MM.1S (cell line): ENCODE results near the gene FBXW5.

Experiments
- DNase-seq: peaks from one replicate; pipeline ENCODE4 v3.0.0-alpha.2; 2015
- H2AFZ ChIP-seq: fragments of 300-600 bp; sonication (generic); 2 replicates; pipeline ENCODE4 v1.6.0; 2016; ENCODE audit warnings: antibody characterized with exemption, low read length
- H3F3A ChIP-seq: fragments of 300-600 bp; sonication (generic); 2 replicates; pipeline ENCODE4 v1.6.1; 2016; ENCODE audit warnings: mild to moderate bottlenecking, antibody characterized with exemption, low read length, moderate library complexity, mixed read lengths; ENCODE audit not compliant: insufficient read depth
- H3K27ac ChIP-seq: fragments of 300-600 bp; sonication (generic); 2 replicates; pipeline ENCODE4 v1.5.1; 2016; ENCODE audit warnings: mild to moderate bottlenecking, low read length
- H3K27me3 ChIP-seq: fragments of 300-600 bp; sonication (generic); replicated peaks from 2 replicates; pipeline ENCODE4 v1.6.0; 2016; ENCODE audit warnings: low read length; ENCODE audit not compliant: insufficient read depth
- H3K36me3 ChIP-seq: fragments of 300-600 bp; sonication (generic); replicated peaks from 2 replicates; pipeline ENCODE4 v1.6.1; 2016; ENCODE audit warnings: mild to moderate bottlenecking, low read length, mixed read lengths; ENCODE audit not compliant: insufficient read depth
- H3K4me1 ChIP-seq: fragments of 300-600 bp; sonication (generic); 2 replicates; pipeline ENCODE4 v1.6.1; 2016; ENCODE audit warnings: low read length, mixed read lengths
- H3K4me2 ChIP-seq: fragments of 300-600 bp; sonication (generic); 2 replicates; pipeline ENCODE4 v1.6.0; 2016; ENCODE audit warnings: low read depth, low read length
- H3K4me3 ChIP-seq: fragments of 300-600 bp; sonication (generic); 2 replicates; pipeline ENCODE4 v1.5.1; 2016; ENCODE audit warnings: low read length, mixed read lengths
- H3K79me2 ChIP-seq: fragments of 300-600 bp; sonication (generic); 2 replicates; pipeline ENCODE4 v1.6.1; 2016; ENCODE audit warnings: mixed run types, low read length, mixed read lengths
- H3K9ac ChIP-seq: fragments of 300-600 bp; sonication (generic); 2 replicates; pipeline ENCODE4 v1.6.1; 2016; ENCODE audit warnings: low read length, mixed read lengths
- H3K9me2 ChIP-seq: fragments of 300-600 bp; sonication (generic); replicated peaks from 2 replicates; pipeline ENCODE4 v1.6.1; 2016; ENCODE audit warnings: mild to moderate bottlenecking, low read length, mixed read lengths; ENCODE audit not compliant: insufficient read depth
- H3K9me3 ChIP-seq: fragments of 300-600 bp; sonication (generic); replicated peaks from 2 replicates; pipeline ENCODE4 v1.6.1; 2016; ENCODE audit warnings: mild to moderate bottlenecking, low read length, mixed read lengths; ENCODE audit not compliant: insufficient read depth
- H4K20me1 ChIP-seq: fragments of 300-600 bp; sonication (generic); 2 replicates; pipeline ENCODE4 v1.6.1; 2016; ENCODE audit warnings: mild to moderate bottlenecking, low read length, moderate library complexity, mixed read lengths; ENCODE audit not compliant: insufficient read depth
- EZH2 ChIP-seq: fragments of 300-600 bp; sonication (generic); optimal IDR thresholded peaks from 2 replicates; pipeline ENCODE3; 2017; ENCODE audit warnings: low read depth, mild to moderate bottlenecking, antibody characterized with exemption, low read length, mixed read lengths
- EZH2phosphoT487 ChIP-seq: fragments of 300-600 bp; sonication (generic); IDR thresholded peaks from 2 replicates; pipeline ENCODE4 v1.6.1; 2018; ENCODE audit warnings: antibody characterized with exemption, low read length
- TF ChIP-seq, protein P1 (sequence below): fragments of 300-600 bp; sonication (generic); IDR thresholded peaks from 2 replicates; pipeline ENCODE4 v1.5.1; 2016; ENCODE audit warnings: antibody characterized with exemption, low read length, mixed read lengths

The FBXW5 gene

DNA sequence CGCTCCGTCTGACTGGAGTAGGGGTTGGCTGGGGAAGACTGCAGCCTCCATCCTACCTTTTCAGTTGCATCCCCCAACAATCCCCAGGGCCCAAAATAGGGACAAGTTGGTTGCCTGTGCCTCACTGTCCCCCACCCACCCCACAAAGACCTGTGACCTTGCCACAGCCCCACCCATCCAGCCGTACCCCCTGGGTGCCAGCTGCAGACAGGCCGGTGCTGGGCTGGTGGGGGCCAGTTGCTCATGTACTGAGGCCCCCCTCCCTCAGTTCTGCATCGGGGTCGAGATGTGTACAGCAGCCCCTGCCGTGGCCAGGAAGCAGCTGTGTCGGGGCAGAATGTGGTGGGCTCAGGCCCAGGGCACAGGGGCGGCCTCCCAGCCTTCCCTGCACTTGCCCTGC lies 38.6 kb upstream of the FBXW5 start:
- no peak for DNase-seq
- Histone ChIP-seq H3F3A (no peaks in the 10 kb centered on the region), H3K9ac (no peak overlapping the region), H3K36me3 (no peaks in the 10 kb centered on the region), H4K20me1 (no peaks in the 10 kb centered on the region), H2AFZ (no peak overlapping the region), H3K9me2 (no peaks in the 10 kb centered on the region), H3K79me2 (no peaks in the 10 kb centered on the region), H3K27ac (no peak overlapping the region), H3K27me3 (peaks cover 85% of the 10 kb centered on the region), H3K4me1 (no peaks in the 10 kb centered on the region), H3K4me2 (no peak overlapping the region), H3K4me3 (no peak overlapping the region), H3K9me3 (no peaks in the 10 kb centered on the region)
- TF ChIP-seq, protein P1, sequence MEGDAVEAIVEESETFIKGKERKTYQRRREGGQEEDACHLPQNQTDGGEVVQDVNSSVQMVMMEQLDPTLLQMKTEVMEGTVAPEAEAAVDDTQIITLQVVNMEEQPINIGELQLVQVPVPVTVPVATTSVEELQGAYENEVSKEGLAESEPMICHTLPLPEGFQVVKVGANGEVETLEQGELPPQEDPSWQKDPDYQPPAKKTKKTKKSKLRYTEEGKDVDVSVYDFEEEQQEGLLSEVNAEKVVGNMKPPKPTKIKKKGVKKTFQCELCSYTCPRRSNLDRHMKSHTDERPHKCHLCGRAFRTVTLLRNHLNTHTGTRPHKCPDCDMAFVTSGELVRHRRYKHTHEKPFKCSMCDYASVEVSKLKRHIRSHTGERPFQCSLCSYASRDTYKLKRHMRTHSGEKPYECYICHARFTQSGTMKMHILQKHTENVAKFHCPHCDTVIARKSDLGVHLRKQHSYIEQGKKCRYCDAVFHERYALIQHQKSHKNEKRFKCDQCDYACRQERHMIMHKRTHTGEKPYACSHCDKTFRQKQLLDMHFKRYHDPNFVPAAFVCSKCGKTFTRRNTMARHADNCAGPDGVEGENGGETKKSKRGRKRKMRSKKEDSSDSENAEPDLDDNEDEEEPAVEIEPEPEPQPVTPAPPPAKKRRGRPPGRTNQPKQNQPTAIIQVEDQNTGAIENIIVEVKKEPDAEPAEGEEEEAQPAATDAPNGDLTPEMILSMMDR: no peak
- TF ChIP-seq EZH2 (no peak), EZH2phosphoT487 (no peak)

DNA sequence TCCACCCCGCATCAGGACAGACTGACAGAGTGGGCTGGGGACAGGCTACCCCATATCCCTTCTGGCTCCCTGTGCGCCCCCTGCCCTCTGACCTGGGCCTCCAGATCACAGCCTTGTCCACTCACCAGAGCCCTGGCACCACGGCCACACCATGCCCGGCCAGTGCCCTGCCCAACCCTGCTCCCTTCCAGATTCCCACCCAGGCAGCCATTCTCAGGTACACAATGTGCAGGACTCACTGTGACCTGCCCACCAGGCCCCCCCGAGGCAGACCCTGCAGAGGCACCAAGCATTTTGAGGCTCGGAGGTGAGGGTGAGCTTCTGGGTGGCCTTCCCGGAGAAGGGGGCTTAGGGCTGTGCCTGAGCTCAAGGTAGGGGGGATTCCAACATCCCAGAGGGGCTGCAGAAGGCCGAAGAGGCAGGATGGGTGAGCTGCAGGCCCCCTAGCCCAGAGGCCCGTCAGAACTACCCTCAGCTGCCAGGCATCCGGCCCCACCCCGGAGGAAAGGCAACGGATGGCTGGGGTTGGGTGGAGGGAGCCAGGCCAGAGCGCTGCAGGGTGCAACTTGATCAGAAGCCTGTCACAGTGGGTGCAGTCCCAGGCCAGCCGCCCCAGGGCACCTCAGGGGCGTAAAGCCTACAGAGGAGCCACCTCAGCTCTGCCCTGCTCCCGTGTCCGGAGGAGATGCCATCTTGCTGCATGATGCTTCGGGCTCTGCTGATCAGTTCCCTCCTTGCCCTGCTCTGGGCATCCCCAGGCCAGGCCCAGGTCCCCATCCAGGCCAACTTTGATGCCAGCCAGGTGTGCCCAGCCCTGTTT lies 37.9 kb upstream of the FBXW5 start, which contains the start of gene LCNL1:
LCNL1 (plus strand) TSS at position 762 of the 820 bp plus-strand sequence. CDS start 594 bp downstream, outside the sequence.
- H3K4me1 ChIP-seq: no peaks in the 10 kb centered on the region
- H3K36me3 ChIP-seq: no peaks in the 10 kb centered on the region
- H3K27ac ChIP-seq: no peak within 1 kb of the TSS
- no peaks in the 10 kb centered on the region for H3F3A ChIP-seq
- peaks cover 79% of the 10 kb centered on the region for H3K27me3 ChIP-seq
- TF ChIP-seq EZH2 (no peak), EZH2phosphoT487 (no peak)
- TF ChIP-seq, protein P1: no peak
- H3K9me3 ChIP-seq: no peaks in the 10 kb centered on the region
- DNase-seq: no peak
- H3K9me2 ChIP-seq: no peaks in the 10 kb centered on the region
- H4K20me1 ChIP-seq: no peaks in the 10 kb centered on the region
- no peaks in the 10 kb centered on the region for H3K79me2 ChIP-seq
- no peak within 1 kb of the TSS for H2AFZ ChIP-seq
- no peak within 1 kb of the TSS for H3K9ac ChIP-seq
- H3K4me2 ChIP-seq: no peak within 1 kb of the TSS
- H3K4me3 ChIP-seq: no peak within 1 kb of the TSS

DNA sequence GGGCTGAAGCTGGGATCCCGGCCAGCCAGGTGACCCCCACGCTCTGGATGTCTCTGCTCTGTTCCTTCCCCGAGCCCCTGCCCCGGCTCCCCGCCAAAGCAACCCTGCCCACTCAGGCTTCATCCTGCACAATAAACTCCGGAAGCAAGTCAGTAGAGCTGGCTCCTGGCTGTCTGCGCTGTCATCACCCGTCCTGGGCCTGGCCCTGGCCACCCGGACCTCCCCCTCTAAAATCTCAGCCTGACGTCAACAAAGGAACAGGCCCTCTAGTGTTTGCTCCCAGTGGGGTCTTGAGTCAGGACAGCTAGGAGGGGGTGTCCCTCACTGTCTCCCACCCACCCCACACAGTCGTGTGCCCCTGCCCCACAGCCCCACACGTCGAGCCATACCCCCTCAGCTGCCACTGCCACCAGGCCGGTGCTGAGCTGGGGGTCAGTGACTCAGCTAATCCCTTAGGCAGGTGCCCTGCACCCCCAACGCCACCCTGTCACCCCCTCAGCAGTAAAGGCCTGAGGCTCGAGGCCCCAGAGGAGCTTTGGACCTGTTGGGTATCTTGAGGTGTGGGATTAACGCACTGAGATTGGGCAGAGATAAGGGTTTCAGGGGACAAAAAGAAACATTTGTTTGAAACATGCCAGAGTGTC lies 37.2 kb upstream of the FBXW5 start:
- TF ChIP-seq, protein P1: no peak
- TF ChIP-seq EZH2 (no peak), EZH2phosphoT487 (no peak)
- peaks cover 73% of the 10 kb centered on the region for H3K27me3 ChIP-seq
- no peaks in the 10 kb centered on the region for H3K9me3 ChIP-seq
- H3K4me3 ChIP-seq: no peak overlapping the region
- no peaks in the 10 kb centered on the region for H4K20me1 ChIP-seq
- H3K4me2 ChIP-seq: no peak overlapping the region
- H3K79me2 ChIP-seq: no peaks in the 10 kb centered on the region
- H3K9ac ChIP-seq: no peak overlapping the region
- H3K9me2 ChIP-seq: no peaks in the 10 kb centered on the region
- no peaks in the 10 kb centered on the region for H3K36me3 ChIP-seq
- no peak overlapping the region for H2AFZ ChIP-seq
- no peak overlapping the region for H3K27ac ChIP-seq
- no peaks in the 10 kb centered on the region for H3F3A ChIP-seq
- no peaks in the 10 kb centered on the region for H3K4me1 ChIP-seq
- DNase-seq: no peak
